HepG2 (cell line): ENCODE measurements around the gene SKI. TPM values are rescaled to one million over a fixed set of nuclear protein-coding genes. Genes with fewer than 3 reads are reported as not detected.

ENCODE experiments used
- ATAC-seq: fragments of 200-7000 bp; cut with Tn5 transposase; 3 replicates; pipeline ENCODE4 v1.9.1; 2020; ENCODE audit warnings: mild to moderate bottlenecking, moderate library complexity
- BruUV-seq: library from RNA; stranded (reverse); fragments of 400-500 nt; replicated peaks from 2 replicates; lab custom pipeline; 2021; lab: Mats Ljungman, UMichigan
- CTCF ChIA-PET: fragments of 300-600 bp; formaldehyde crosslinking; extraction: SDS; loops from one replicate; lab custom pipeline; 2021; ENCODE audit warnings: low total read pairs, inconsistent platforms, low intra/inter-chr PET ratio; lab: Yijun Ruan, JAX
- POLR2A ChIA-PET: fragments of 350-600 bp; sonication (Branson Sonifier 250); formaldehyde crosslinking; loops from one replicate; lab custom pipeline; 2020; ENCODE audit warnings: antibody characterized with exemption, inconsistent platforms; lab: Yijun Ruan, JAX
- DNase-seq: peaks from one replicate; pipeline ENCODE4 v3.0.0-alpha.2; 2015; ENCODE audit warnings: low spot score
- FAIRE-seq: peaks from 3 replicates; lab custom pipeline; 2011; peaks lifted over from hg19 to GRCh38; lab: Jason Lieb, UNC
- H2AFZ ChIP-seq: one replicate; pipeline ENCODE4 v1.6.1; 2011; ENCODE audit warnings: low read length, inconsistent platforms
- H3K27ac ChIP-seq: fragments of 300-600 bp; 3 replicates; pipeline ENCODE4 v1.8.0; 2011; ENCODE audit warnings: mixed run types, mild to moderate bottlenecking, mixed read lengths, low read length, inconsistent platforms; ENCODE audit not compliant: insufficient read depth; ENCODE audit errors: extremely low read length
- H3K27me3 ChIP-seq, 2 experiments: fragments of 200-600 bp in 1 of 2; 2 replicates in 1 of 2; 3 replicates in 1 of 2; pipeline versions ENCODE4 v1.6.0 to v1.8.0; 2011; ENCODE audit warnings: low read length in 2 of 2, mild to moderate bottlenecking in 2 of 2, moderate library complexity in 2 of 2, inconsistent platforms in 1 of 2; ENCODE audit not compliant: insufficient read depth in 2 of 2, control insufficient read depth in 1 of 2
- H3K36me3 ChIP-seq, 2 experiments: fragments of 200-600 bp in 1 of 2; replicated peaks in 1 of 2; 2 replicates in 1 of 2; 3 replicates in 1 of 2; pipeline versions ENCODE4 v1.5.1 to v1.8.0; 2011; ENCODE audit warnings: low read length in 2 of 2, inconsistent platforms in 1 of 2; ENCODE audit not compliant: insufficient read depth in 2 of 2, control insufficient read depth in 1 of 2
- H3K4me1 ChIP-seq: 2 replicates; pipeline ENCODE4 v1.5.1; 2012; ENCODE audit warnings: low read length, inconsistent platforms; ENCODE audit not compliant: insufficient read depth
- H3K4me2 ChIP-seq: 2 replicates; pipeline ENCODE4 v1.6.0; 2011; ENCODE audit warnings: low read depth, low read length, inconsistent platforms
- H3K4me3 ChIP-seq, 3 experiments: fragments of 200-600 bp in 1 of 3; sonication (generic), shearing (Covaris generic) in 1 of 3; replicated peaks in 1 of 3; 2 replicates each; pipeline ENCODE4 v1.5.1; 2011 to 2016; ENCODE audit warnings: low read length in 3 of 3, inconsistent platforms in 2 of 3, low read depth in 2 of 3, mild to moderate bottlenecking in 2 of 3, control low read depth in 1 of 3, mixed read lengths in 1 of 3; ENCODE audit not compliant: insufficient read depth in 1 of 3
- H3K79me2 ChIP-seq: one replicate; pipeline ENCODE4 v1.6.1; 2011; ENCODE audit warnings: low read length, inconsistent platforms; ENCODE audit not compliant: insufficient read depth
- H3K9ac ChIP-seq: 2 replicates; pipeline ENCODE4 v1.6.0; 2011; ENCODE audit warnings: mild to moderate bottlenecking, low read depth, low read length, inconsistent platforms; ENCODE audit not compliant: insufficient read depth
- H3K9me3 ChIP-seq: 2 replicates; pipeline ENCODE4 v1.5.1; 2012; ENCODE audit warnings: mild to moderate bottlenecking, low read length
- H4K20me1 ChIP-seq: 2 replicates; pipeline ENCODE4 v1.6.0; 2011; ENCODE audit warnings: inconsistent platforms, mild to moderate bottlenecking, low read length, moderate library complexity; ENCODE audit not compliant: insufficient read depth
- HCFC1 ChIP-seq: fragments of 150-350 bp; IDR thresholded peaks from 2 replicates; pipeline ENCODE4 v1.6.1; 2014; ENCODE audit warnings: low read depth, low read length
- MAFK ChIP-seq, 2 experiments: IDR thresholded peaks in 1 of 2; conservative IDR thresholded peaks in 1 of 2; 2 replicates each; pipeline ENCODE4 v1.6.1; 2011; ENCODE audit warnings: improper control_type of control experiment in 2 of 2, low read length in 2 of 2
- MLLT10 ChIP-seq: sonication (generic); formaldehyde crosslinking; IDR thresholded peaks from 2 replicates; pipeline ENCODE4 v1.4.0; 2020; ENCODE audit warnings: missing genetic modification reagents
- MTA3 ChIP-seq: sonication (generic); formaldehyde crosslinking; IDR thresholded peaks from 2 replicates; pipeline ENCODE4 v1.4.0; 2020; ENCODE audit warnings: missing genetic modification reagents
- TRAFD1 ChIP-seq: sonication (generic); formaldehyde crosslinking; IDR thresholded peaks from 2 replicates; pipeline ENCODE4 v1.5.1; 2020; ENCODE audit warnings: missing genetic modification reagents, mild to moderate bottlenecking, borderline replicate concordance
- ZFP36L2 ChIP-seq: sonication (generic); formaldehyde crosslinking; IDR thresholded peaks from 2 replicates; pipeline ENCODE4 v1.4.0; 2020; ENCODE audit warnings: missing genetic modification reagents
- ZFP62 ChIP-seq: sonication (generic); formaldehyde crosslinking; IDR thresholded peaks from 2 replicates; pipeline ENCODE4 v1.4.0; 2020; ENCODE audit warnings: missing genetic modification reagents
- ZMYM3 ChIP-seq: sonication (generic); formaldehyde crosslinking; IDR thresholded peaks from 2 replicates; pipeline ENCODE4 v1.5.1; 2020; ENCODE audit warnings: mild to moderate bottlenecking, missing genetic modification reagents
- ZNF564 ChIP-seq: sonication (generic); formaldehyde crosslinking; IDR thresholded peaks from 2 replicates; pipeline ENCODE4 v1.8.1; 2023; ENCODE audit warnings: mild to moderate bottlenecking, missing genetic modification reagents
- WGBS: methylation state at CpG from one replicate; pipeline ENCODE4 v1.1.6; 2017; ENCODE audit warnings: low lambda C conversion rate; 5-methylcytosine and 5-hydroxymethylcytosine counted together
- in situ Hi-C: cut with HindIII; loops from 2 replicates; pipeline ENCODE4 v1.10.0; 2017; ENCODE audit warnings: low pct_unique_long_range_greater_than_20kb; ENCODE audit not compliant: extremely low pct_ligation_motif_present
- intact Hi-C: fragments of 100-400 bp; cut with micrococcal nuclease; formaldehyde crosslinking; loops from one replicate; pipeline ENCODE4 v1.10.0; 2022; ENCODE audit not compliant: unreplicated experiment
- polyA plus RNA-seq, 8 experiments: library from polyadenylated mRNA; depleted of rRNA in 3 of 8; stranded (reverse) in 7 of 8; unstranded in 1 of 8; fragments of >200 nt; fragmentation: Illumina TruSeq in 4 of 8; extraction: Trizol in 4 of 8; gene quantifications; 2 replicates each; pipeline versions ENCODE4 v1.2.1 to v1.2.3, GENCODE V29; 2011 to 2016; ENCODE audit warnings: low read depth in 4 of 8, missing spikeins in 1 of 8, mixed read lengths in 1 of 8; ENCODE audit not compliant: insufficient read depth in 1 of 8
- total RNA-seq, 5 experiments: library from RNA; depleted of rRNA; stranded (reverse); fragments of >200 nt; fragmentation: Illumina TruSeq; extraction: Trizol; gene quantifications; 2 replicates each; pipeline ENCODE4 v1.2.3, GENCODE V29; 2016; ENCODE audit warnings: low read depth in 1 of 5

The SKI gene
- total and polyA plus RNA-seq, 2 of the 13 experiments (the other 11 are each of a cell fraction or from before 2014, with no cell fraction given): 4.7 to 6.9 TPM

GRCh38 chr1:2303016-2303775, 75.1 kb downstream of the SKI start:
- no TSS peak for BruUV-seq

More at GRCh38 chr1:2303016-2303775, 75.1 kb downstream of the SKI start:
- DNase-seq: no peak
- peaks cover 15 to 55% of the 10 kb centered on the region in 2 experiments; a peak in 4 of 5 replicates for H3K36me3 ChIP-seq
- TF ChIP-seq ZFP36L2 (CRISPR knock-in tag) (no peak), MLLT10 (CRISPR knock-in tag) (no peak), ZNF564 (CRISPR knock-in tag) (no peak), TRAFD1 (no peak), MAFK (conservative IDR thresholded peaks at IDR 0.05 in 1 of 2, IDR thresholded peaks at IDR 0.05 in 1 of 2; ENCODE audit: low read length in 2 of 2) (no peak), ZFP62 (CRISPR knock-in tag) (no peak), MTA3 (CRISPR knock-in tag) (no peak), HCFC1 (no peak), ZMYM3 (CRISPR knock-in tag) (no peak)
- TF ChIP-seq, all 625 proteins: peak for 0
- H2AFZ ChIP-seq: no peak overlapping the region
- peaks cover 28% of the 10 kb centered on the region for H3K79me2 ChIP-seq
- no peak overlapping the region for H3K27ac ChIP-seq
- in situ Hi-C loops: no loop called here
- POLR2A ChIA-PET: no interaction called here
- CTCF ChIA-PET: no interaction called here
- FAIRE-seq (no peak), ATAC-seq (no peak)
- no peak overlapping the region for H3K4me3 ChIP-seq
- intact Hi-C loops: no loop called here
- H3K9ac ChIP-seq: no peak overlapping the region
- H3K27me3 ChIP-seq: no peaks in the 10 kb centered on the region
- H3K9me3 ChIP-seq: no peaks in the 10 kb centered on the region
- H3K4me2 ChIP-seq: no peak overlapping the region
- 92% methylated on average over 32 of the region's 35 CpGs for WGBS
- H3K4me1 ChIP-seq: peaks cover 3% of the 10 kb centered on the region
- H4K20me1 ChIP-seq: peaks cover 32% of the 10 kb centered on the region
